Activated naive CD4-positive, alpha-beta T cell treated with anti-CD3 and anti-CD28 coated beads for 36 hours (primary cell): ENCODE data around the gene GRK5. TPM values are rescaled to one million over a fixed set of nuclear protein-coding genes. Genes with fewer than 3 reads are reported as not detected.
"Not testable (repeated sequence)": the region's sequence is repeated elsewhere in the genome, so short reads cannot be mapped to it uniquely, and the experiment has no call there.

Experiments used
- CTCF ChIA-PET: fragments of 350-600 bp; sonication (Branson Sonifier 250); formaldehyde crosslinking; loops from one replicate; lab custom pipeline; 2021; ENCODE audit warnings: antibody characterized with exemption; lab: Charles Lee
- DNase-seq: peaks from one replicate; pipeline ENCODE4 v3.0.0-alpha.2; 2020
- H3K27ac Mint-ChIP-seq: one replicate; pipeline ENCODE4 v1.8.0; 2021; ENCODE audit warnings: mild to moderate bottlenecking, mixed read lengths
- H3K27me3 Mint-ChIP-seq: one replicate; pipeline ENCODE4 v1.8.0; 2021; ENCODE audit warnings: low read depth, mixed read lengths
- H3K36me3 Mint-ChIP-seq: one replicate; pipeline ENCODE4 v1.8.0; 2021; ENCODE audit warnings: low read depth, mixed read lengths
- H3K4me1 Mint-ChIP-seq: one replicate; pipeline ENCODE4 v1.8.0; 2021; ENCODE audit warnings: low read depth, mixed read lengths
- H3K4me3 Mint-ChIP-seq: one replicate; pipeline ENCODE4 v1.8.0; 2021; ENCODE audit warnings: mild to moderate bottlenecking, moderate library complexity, mixed read lengths
- H3K9me3 Mint-ChIP-seq: one replicate; pipeline ENCODE4 v1.8.0; 2021; ENCODE audit warnings: mixed read lengths
- intact Hi-C: fragments of 100-400 bp; cut with micrococcal nuclease; formaldehyde crosslinking; loops from one replicate; pipeline ENCODE4 v1.15.1; 2023
- total RNA-seq, 2 experiments: library from RNA; stranded (reverse); gene quantifications; one replicate each; pipeline ENCODE4 v1.2.3, GENCODE V29; 2021

Gene GRK5
- total RNA-seq, 2 experiments from 2014 or later, result 27.1 to 29.7 TPM

DNA sequence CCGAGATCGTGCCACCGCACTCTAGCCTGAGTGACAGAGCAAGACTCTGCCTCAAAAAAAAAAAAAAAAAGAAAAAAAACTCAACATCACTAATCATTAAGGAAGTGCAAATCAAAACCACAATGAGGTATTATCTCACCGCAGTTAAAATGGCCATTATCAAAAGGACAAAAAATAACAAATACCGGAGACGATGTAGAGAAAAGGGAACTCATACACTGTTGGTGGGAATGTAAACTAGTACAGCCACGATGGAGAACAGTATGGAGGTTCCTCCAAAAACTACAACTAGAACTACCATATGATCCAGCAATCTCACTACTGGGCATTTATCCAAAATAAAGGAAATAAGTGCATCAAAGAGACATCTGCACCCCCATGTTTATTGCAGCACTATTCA, 24.3 kb downstream of the GRK5 start:
- H3K9me3 Mint-ChIP-seq, result peaks cover 21% of the 10 kb centered on the region
- no peak overlapping the region for H3K27ac Mint-ChIP-seq
- H3K4me1 Mint-ChIP-seq, result peaks cover 51% of the 10 kb centered on the region
- CTCF ChIA-PET, result interaction anchor here (0.9 to 1.5 kb wide), 3 partner anchors 22 to 76 kb away, joined by 3 to 5 read pairs (median 4); partner anchors contain the start of gene GRK5
- no peak for DNase-seq
- H3K27me3 Mint-ChIP-seq, result no peaks in the 10 kb centered on the region
- intact Hi-C loops, result loop anchor here (2.0 kb wide), 1 partner anchor 23 kb away; no protein-coding TSS in a partner anchor
- peaks cover 22% of the 10 kb centered on the region for H3K36me3 Mint-ChIP-seq
- H3K4me3 Mint-ChIP-seq, result no peak overlapping the region

DNA sequence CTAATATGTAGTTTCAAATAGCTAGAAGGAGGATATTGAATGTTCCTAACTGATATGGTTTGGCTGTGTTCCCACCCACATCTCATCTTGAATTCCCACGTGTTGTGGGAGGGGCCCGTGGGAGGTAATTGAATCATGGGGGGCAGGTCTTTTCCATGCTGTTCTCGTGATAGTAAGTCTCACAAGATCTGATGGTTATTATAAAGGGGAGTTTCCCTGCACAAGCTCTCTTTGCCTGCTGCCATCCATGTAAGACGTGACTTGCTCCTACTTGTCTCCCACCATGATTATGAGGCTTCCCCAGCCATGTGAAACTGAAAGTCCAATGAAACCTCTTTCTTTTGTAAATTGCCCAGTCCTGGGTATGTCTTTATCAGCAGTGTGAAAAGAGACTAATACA, 25.1 kb downstream of the GRK5 start:
- H3K4me1 Mint-ChIP-seq, result peaks cover 59% of the 10 kb centered on the region
- peak overlapping the region; percentile 43 for H3K27ac Mint-ChIP-seq
- peaks cover 22% of the 10 kb centered on the region for H3K36me3 Mint-ChIP-seq
- intact Hi-C loops, result loop anchor here (2.0 kb wide), 1 partner anchor 24 kb away; no protein-coding TSS in a partner anchor
- peaks cover 21% of the 10 kb centered on the region for H3K9me3 Mint-ChIP-seq
- peak; percentile 50 for DNase-seq
- CTCF ChIA-PET, result interaction anchor here (0.9 to 1.5 kb wide), 4 partner anchors 23 to 75 kb away, joined by 3 to 5 read pairs (median 4); partner anchors contain the start of gene GRK5
- H3K27me3 Mint-ChIP-seq, H3K4me3 Mint-ChIP-seq: not testable (repeated sequence)

DNA sequence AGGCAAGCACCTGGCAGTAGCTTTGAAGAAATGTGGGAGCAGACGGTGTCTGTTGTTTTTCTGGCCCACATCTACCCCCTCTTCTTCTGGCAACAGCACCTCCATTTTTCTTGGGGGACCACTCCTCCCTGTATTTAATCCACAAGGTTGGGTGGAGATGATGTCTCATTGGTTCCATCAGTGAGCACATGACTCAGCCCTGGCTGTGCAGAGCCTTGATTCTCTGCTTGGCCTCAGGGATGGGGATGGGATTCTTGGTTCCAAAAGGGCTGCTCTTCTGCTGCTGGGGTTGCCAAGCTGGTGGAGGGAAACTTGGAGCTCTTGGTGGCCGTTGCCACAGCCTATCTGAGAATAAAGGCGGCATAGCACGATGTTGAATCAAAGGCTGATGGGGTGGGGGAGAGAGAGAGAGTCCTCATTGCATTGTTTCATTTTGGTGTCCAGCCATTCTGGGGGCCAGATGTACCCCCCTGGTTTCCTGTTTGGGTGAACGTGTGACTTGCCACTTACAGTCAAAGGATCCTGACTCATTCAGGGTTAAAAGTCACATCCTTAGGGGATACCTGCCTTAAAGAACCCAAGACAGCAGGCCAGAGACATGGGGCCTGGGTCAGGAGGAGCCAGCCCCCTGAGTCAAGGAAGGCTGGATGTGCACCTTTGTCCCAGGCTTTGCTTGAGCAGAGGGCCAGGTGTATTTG, 25.9 kb downstream of the GRK5 start:
- H3K27ac Mint-ChIP-seq, result peak overlapping the region; percentile 68
- H3K36me3 Mint-ChIP-seq, result peaks cover 22% of the 10 kb centered on the region
- peaks cover 67% of the 10 kb centered on the region for H3K4me1 Mint-ChIP-seq
- CTCF ChIA-PET, result interaction anchor here (1.1 to 1.5 kb wide), 5 partner anchors 11 to 74 kb away, joined by 3 to 4 read pairs (median 3); partner anchors contain the start of gene GRK5
- peak; percentile 69 for DNase-seq
- H3K9me3 Mint-ChIP-seq, result peaks cover 21% of the 10 kb centered on the region
- H3K27me3 Mint-ChIP-seq, result no peaks in the 10 kb centered on the region
- intact Hi-C loops, result loop anchor here (1.0 to 2.0 kb wide), 4 partner anchors 12 to 36 kb away; no protein-coding TSS in a partner anchor
- no peak overlapping the region for H3K4me3 Mint-ChIP-seq

DNA sequence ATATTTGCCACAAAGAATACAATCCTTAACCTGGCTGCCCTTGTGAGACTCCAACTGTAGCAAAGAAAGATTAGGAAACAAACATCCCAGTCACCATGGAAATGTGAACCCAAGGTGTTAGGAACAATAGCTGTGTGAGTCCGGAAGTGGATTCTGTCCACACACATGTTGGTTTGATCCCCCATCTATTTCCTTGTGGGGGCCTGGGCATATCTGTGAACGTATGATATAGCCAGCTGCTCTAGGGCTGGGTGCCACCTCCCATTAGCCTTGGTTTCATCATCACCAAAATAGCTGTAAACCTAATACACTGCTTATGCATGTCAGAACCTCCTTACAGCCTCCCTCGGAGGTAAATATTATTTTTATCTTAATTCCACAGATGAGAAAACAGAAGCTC, 26.4 kb downstream of the GRK5 start:
- CTCF ChIA-PET, result interaction anchor here (1.1 to 1.3 kb wide), 3 partner anchors 11 to 34 kb away, joined by 3 read pairs; partner anchors contain the start of gene GRK5
- Mint-ChIP-seq H3K4me3 (no peak overlapping the region), H3K27me3 (no peaks in the 10 kb centered on the region), H3K36me3 (peaks cover 22% of the 10 kb centered on the region), H3K4me1 (peaks cover 72% of the 10 kb centered on the region), H3K27ac (peak overlapping the region; percentile 68), H3K9me3 (peaks cover 21% of the 10 kb centered on the region)
- DNase-seq, result no peak
- intact Hi-C loops, result loop anchor here (1.0 to 2.0 kb wide), 4 partner anchors 13 to 35 kb away; no protein-coding TSS in a partner anchor

DNA sequence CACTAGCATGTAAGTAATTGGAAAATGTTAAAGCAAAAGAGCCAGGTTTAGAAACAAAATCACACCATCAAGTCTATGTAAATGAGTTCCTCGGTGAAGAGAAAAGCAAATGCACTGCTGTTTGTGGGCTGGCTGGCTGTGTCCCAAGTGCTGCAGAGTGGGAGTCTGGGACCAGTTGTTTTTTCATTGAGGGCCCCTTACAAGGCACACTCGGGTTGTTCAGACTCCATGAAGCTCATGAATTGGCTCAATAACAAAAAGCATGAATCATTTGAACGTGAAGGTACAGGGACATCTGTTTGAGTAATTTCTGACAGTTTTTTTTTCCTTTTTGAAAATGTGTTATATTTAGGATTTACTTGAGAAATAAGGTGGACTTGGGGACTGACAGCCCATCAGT, 28.0 kb downstream of the GRK5 start:
- CTCF ChIA-PET, result interaction anchor here (0.6 kb wide), 1 partner anchor 184 kb away, joined by 3 read pairs; no protein-coding TSS in a partner anchor
- intact Hi-C loops, result no loop called here
- no peaks in the 10 kb centered on the region for H3K27me3 Mint-ChIP-seq
- DNase-seq, result peak; percentile 50
- peaks cover 20% of the 10 kb centered on the region for H3K36me3 Mint-ChIP-seq
- peaks cover 22% of the 10 kb centered on the region for H3K9me3 Mint-ChIP-seq
- peaks cover 67% of the 10 kb centered on the region for H3K4me1 Mint-ChIP-seq
- no peak overlapping the region for H3K4me3 Mint-ChIP-seq
- peak overlapping the region; percentile 10 for H3K27ac Mint-ChIP-seq

DNA sequence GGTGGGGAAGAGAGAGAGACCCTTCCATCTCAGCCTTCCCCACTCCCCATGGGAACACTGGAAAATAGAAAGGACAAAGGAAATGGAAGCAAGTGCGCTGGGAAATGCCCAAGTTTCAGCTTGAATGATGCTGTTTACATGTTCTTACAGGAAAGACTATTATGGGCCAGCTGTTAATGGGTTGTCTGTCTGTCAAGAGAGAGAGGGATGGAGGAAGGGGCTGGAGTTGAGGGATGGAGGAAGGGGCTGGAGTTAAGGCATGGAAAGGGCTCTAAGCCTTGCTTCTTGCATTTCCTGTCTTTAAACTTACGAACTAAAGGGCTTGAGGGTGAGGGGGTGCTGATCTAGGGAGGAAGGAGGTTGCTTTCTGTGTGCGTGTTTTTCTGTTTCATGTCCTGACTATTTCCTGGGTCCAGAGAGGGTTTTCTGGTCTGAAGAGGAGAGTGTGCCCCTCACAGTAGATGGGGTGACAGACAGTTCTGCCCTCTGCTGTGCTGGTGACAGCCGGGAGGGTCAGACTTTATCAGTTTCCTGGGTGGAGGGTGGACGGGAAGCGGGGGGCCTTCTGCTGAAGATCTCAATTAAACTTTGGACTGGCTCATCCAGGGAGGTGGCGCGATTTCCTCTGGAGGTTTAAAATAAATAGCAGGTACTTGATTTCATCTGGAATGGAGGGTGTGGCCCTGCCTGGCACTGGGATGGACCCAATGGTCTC, 30.5 kb downstream of the GRK5 start:
- peak overlapping the region; percentile 27 for H3K4me3 Mint-ChIP-seq
- H3K27me3 Mint-ChIP-seq, result no peaks in the 10 kb centered on the region
- CTCF ChIA-PET, result interaction anchor here (0.6 kb wide), 1 partner anchor 25 kb away, joined by 3 read pairs; no protein-coding TSS in a partner anchor
- DNase-seq, result no peak
- H3K27ac Mint-ChIP-seq, result peak overlapping the region; percentile 86
- peaks cover 6% of the 10 kb centered on the region for H3K36me3 Mint-ChIP-seq
- intact Hi-C loops, result no loop called here
- H3K9me3 Mint-ChIP-seq, result peaks cover 6% of the 10 kb centered on the region
- H3K4me1 Mint-ChIP-seq, result peaks cover 66% of the 10 kb centered on the region

DNA sequence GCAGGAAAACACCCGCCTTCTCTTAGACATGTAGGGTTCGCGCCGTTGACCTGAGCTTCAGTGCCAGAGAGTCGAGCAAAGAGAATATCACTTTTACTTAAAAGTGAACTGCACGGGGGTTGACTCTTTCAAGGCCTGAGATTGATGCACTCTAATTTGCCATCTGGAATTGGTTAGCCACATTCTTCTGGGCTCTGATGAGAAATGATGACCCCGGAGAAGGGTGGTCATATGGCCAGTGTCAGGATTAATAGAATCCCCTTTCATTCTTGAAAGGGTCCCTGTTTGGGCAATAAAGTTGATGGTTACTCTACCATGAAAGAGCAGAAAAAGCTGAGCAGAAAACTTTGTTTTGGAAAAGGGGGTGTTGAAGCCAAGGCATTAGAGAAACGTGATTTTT, 31.2 kb downstream of the GRK5 start:
- no peak for DNase-seq
- Mint-ChIP-seq H3K27me3 (no peaks in the 10 kb centered on the region), H3K36me3 (no peaks in the 10 kb centered on the region), H3K4me3 (no peak overlapping the region), H3K27ac (no peak overlapping the region), H3K4me1 (peaks cover 60% of the 10 kb centered on the region), H3K9me3 (peaks cover 1% of the 10 kb centered on the region)
- CTCF ChIA-PET, result no interaction called here
- intact Hi-C loops, result no loop called here

DNA sequence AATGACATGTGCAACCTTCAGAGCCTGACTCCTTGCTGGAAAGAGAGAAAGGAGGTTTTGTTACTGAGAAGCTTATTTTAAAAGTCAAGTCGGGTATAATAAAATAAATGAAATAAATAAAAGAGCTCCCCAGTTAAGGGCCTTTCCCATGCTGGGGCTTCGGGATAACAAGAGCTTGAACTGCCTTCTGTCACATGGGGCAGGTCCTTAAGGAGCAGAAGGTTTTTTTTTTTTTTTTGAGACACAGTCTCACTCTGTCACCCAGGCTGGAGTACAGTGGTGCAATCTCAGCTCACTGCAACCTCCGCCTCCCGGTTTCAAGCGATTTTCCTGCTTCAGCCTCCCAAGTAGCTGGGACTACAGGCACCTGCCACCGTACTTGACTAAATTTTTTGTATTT, 31.6 kb downstream of the GRK5 start:
- H3K27ac Mint-ChIP-seq, H3K27me3 Mint-ChIP-seq, H3K9me3 Mint-ChIP-seq, H3K36me3 Mint-ChIP-seq, H3K4me3 Mint-ChIP-seq, intact Hi-C loops, DNase-seq: not testable (repeated sequence)
- peaks cover 61% of the 10 kb centered on the region for H3K4me1 Mint-ChIP-seq
- CTCF ChIA-PET, result interaction anchor here (0.6 kb wide), 1 partner anchor 23 kb away, joined by 5 read pairs; no protein-coding TSS in a partner anchor

DNA sequence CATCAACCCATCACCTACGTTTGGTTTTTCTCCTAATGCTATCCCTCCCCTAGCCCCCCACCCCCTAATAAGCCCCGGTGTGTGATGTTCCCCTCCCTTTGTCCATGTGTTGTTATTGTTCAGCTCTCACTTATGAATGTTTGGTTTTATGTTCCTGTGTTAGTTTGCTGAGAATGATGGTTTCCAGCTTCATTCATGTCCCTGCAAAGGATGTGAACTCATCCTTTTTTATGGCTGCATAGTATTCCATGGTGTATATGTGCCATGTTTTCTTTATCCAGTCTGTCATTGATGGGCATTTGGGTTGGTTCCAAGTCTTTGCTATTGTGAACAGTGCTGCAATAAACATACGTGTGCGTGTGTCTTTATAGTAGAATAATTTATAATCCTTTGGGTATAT, 32.3 kb downstream of the GRK5 start:
- intact Hi-C loops, H3K27me3 Mint-ChIP-seq, DNase-seq, H3K9me3 Mint-ChIP-seq, H3K4me3 Mint-ChIP-seq, H3K36me3 Mint-ChIP-seq, H3K27ac Mint-ChIP-seq: not testable (repeated sequence)
- CTCF ChIA-PET, result interaction anchor here (0.6 kb wide), 1 partner anchor 23 kb away, joined by 5 read pairs; no protein-coding TSS in a partner anchor
- H3K4me1 Mint-ChIP-seq, result peaks cover 58% of the 10 kb centered on the region

DNA sequence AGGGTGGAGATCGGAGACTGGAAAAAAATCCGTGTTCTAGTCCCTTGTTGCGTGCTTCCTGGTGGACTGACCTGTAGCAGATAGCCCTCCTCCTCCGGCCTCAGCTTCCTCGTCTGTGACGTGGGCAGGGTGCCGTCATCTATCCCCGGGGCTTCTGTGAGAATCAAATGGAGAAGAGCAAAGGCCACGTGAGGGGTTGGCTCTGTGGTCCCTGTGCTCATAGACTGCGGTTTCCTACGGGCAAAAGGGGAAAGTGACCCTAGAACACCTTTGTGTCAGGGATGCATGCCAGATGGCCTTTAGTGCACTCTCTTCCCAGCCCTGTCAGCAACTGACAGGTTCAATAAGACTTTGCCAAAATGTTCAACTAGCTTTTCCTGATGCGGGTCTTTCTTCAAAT, 33.7 kb downstream of the GRK5 start:
- CTCF ChIA-PET, result no interaction called here
- no peak for DNase-seq
- intact Hi-C loops, result no loop called here
- Mint-ChIP-seq H3K9me3 (peaks cover 1% of the 10 kb centered on the region), H3K27ac (no peak overlapping the region), H3K4me1 (peaks cover 44% of the 10 kb centered on the region), H3K36me3 (no peaks in the 10 kb centered on the region), H3K4me3 (no peak overlapping the region), H3K27me3 (no peaks in the 10 kb centered on the region)

DNA sequence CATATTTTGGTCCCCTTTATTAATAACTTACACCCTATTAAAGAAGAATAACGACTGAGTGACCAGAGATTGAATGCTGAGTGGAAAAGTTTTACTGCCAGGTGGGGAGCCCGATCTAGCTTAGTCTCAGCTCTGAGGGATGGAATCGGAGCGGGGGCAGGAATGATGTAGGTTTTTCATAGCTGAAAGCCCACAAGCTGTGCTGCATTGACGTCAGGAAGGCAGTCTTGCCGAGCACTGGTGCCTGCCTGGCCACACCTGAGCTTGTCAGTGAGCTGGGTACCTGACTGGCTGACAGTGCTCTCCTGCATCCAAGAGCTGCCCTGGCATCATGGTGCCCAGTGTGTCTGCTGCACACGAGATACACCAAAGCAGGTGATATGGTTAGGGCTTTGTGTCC, 34.8 kb downstream of the GRK5 start:
- DNase-seq, result no peak
- Mint-ChIP-seq H3K27ac (no peak overlapping the region), H3K9me3 (peaks cover 1% of the 10 kb centered on the region), H3K27me3 (no peaks in the 10 kb centered on the region), H3K36me3 (no peaks in the 10 kb centered on the region), H3K4me3 (no peak overlapping the region), H3K4me1 (peaks cover 38% of the 10 kb centered on the region)
- intact Hi-C loops, result no loop called here
- CTCF ChIA-PET, result interaction anchor here (0.9 to 1.1 kb wide), 2 partner anchors 34 to 51 kb away, joined by 3 read pairs; no protein-coding TSS in a partner anchor

DNA sequence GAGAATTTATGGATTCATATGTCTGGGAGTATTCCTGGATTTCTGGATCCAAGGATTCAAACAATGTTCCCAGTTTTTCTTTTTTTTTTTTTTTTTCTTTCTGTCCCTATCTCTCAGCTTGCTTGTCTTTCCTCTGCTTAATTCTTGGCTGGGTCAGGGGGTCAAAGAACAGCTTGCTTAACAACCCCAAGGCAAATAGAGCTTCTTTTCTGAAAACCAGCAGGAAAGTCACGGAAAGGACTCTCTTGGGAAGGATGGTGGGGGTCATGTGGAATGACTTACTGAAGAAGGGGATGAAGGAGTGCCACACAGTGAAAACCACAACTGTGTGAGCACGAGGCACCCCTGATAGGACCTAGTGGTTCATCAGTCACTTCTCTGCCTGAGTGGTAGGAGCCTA, 36.1 kb downstream of the GRK5 start:
- CTCF ChIA-PET, result no interaction called here
- no peak overlapping the region for H3K27ac Mint-ChIP-seq
- no peak overlapping the region for H3K4me3 Mint-ChIP-seq
- H3K36me3 Mint-ChIP-seq, result no peaks in the 10 kb centered on the region
- intact Hi-C loops, result no loop called here
- no peaks in the 10 kb centered on the region for H3K27me3 Mint-ChIP-seq
- peaks cover 1% of the 10 kb centered on the region for H3K9me3 Mint-ChIP-seq
- DNase-seq, result no peak
- peaks cover 26% of the 10 kb centered on the region for H3K4me1 Mint-ChIP-seq
